DOHH2 (cell line): ENCODE results near the gene PXMP2.

Source experiments
- H3F3A ChIP-seq: fragments of 200-600 bp; sonication (generic), shearing (Covaris generic); 2 replicates; pipeline ENCODE4 v1.6.0; 2016; ENCODE audit warnings: antibody characterized with exemption, mild to moderate bottlenecking; ENCODE audit not compliant: control insufficient read depth, insufficient read depth
- H3K27ac ChIP-seq: fragments of 200-600 bp; sonication (generic); 2 replicates; pipeline ENCODE4 v1.5.1; 2014; ENCODE audit warnings: low read depth, mild to moderate bottlenecking, low read length, moderate library complexity
- H3K27me3 ChIP-seq: fragments of 200-600 bp; sonication (generic); 2 replicates; pipeline ENCODE4 v1.6.1; 2014; ENCODE audit warnings: mild to moderate bottlenecking, low read length, mixed read lengths; ENCODE audit not compliant: control insufficient read depth
- H3K36me3 ChIP-seq: fragments of 200-600 bp; sonication (generic); 2 replicates; pipeline ENCODE4 v1.6.1; 2014; ENCODE audit warnings: mild to moderate bottlenecking, low read length, moderate library complexity, mixed read lengths; ENCODE audit not compliant: control insufficient read depth
- H3K4me1 ChIP-seq: fragments of 200-600 bp; sonication (generic); 2 replicates; pipeline ENCODE4 v1.6.1; 2014; ENCODE audit warnings: mild to moderate bottlenecking, low read length, mixed read lengths; ENCODE audit not compliant: control insufficient read depth
- H3K4me2 ChIP-seq: fragments of 200-600 bp; sonication (generic); 2 replicates; pipeline ENCODE4 v1.6.0; 2014; ENCODE audit warnings: mild to moderate bottlenecking, low read length, moderate library complexity
- H3K4me3 ChIP-seq: fragments of 200-600 bp; sonication (generic); 2 replicates; pipeline ENCODE4 v1.5.1; 2014; ENCODE audit warnings: mild to moderate bottlenecking, low read length, mixed read lengths
- H3K79me2 ChIP-seq: fragments of 200-600 bp; sonication (generic); 2 replicates; pipeline ENCODE4 v1.6.1; 2014; ENCODE audit warnings: mild to moderate bottlenecking, low read length, mixed read lengths; ENCODE audit not compliant: control insufficient read depth
- H3K9me2 ChIP-seq: fragments of 200-600 bp; sonication (generic); replicated peaks from 2 replicates; pipeline ENCODE4 v1.6.1; 2014; ENCODE audit warnings: mild to moderate bottlenecking, low read length, mixed read lengths; ENCODE audit not compliant: control insufficient read depth
- H3K9me3 ChIP-seq: fragments of 200-600 bp; sonication (generic); 2 replicates; pipeline ENCODE4 v1.6.1; 2014; ENCODE audit warnings: antibody characterized with exemption, low read length, mixed read lengths; ENCODE audit not compliant: control insufficient read depth, insufficient read depth
- H4K20me1 ChIP-seq: fragments of 200-600 bp; sonication (generic); 2 replicates; pipeline ENCODE4 v1.6.0; 2014; ENCODE audit warnings: low read depth, mild to moderate bottlenecking, antibody characterized with exemption, low read length, moderate library complexity; ENCODE audit not compliant: control insufficient read depth, insufficient read depth
- CTCF ChIP-seq: fragments of 200-600 bp; sonication (generic); IDR thresholded peaks from one replicate; pipeline ENCODE4 v1.5.1; 2014; ENCODE audit warnings: antibody characterized with exemption, mild to moderate bottlenecking, low read depth, low read length; ENCODE audit not compliant: poor library complexity, severe bottlenecking
- EZH2phosphoT487 ChIP-seq: fragments of 200-600 bp; sonication (generic); IDR thresholded peaks from 2 replicates; pipeline ENCODE4 v1.6.1; 2017; ENCODE audit warnings: borderline replicate concordance, mild to moderate bottlenecking, antibody characterized with exemption, low read length, moderate library complexity, mixed read lengths

The PXMP2 gene

GRCh38 chr12:132648616-132649225, 38.7 kb upstream of the PXMP2 start:
- Histone ChIP-seq H3K4me2 (no peak overlapping the region), H3K27me3 (no peaks in the 10 kb centered on the region), H3K9me2 (no peaks in the 10 kb centered on the region), H4K20me1 (0 out of 2 replicates have a peak, but pooled peaks cover 7% of the 10 kb centered on the region), H3K36me3 (peaks cover 89% of the 10 kb centered on the region), H3K27ac (no peak overlapping the region), H3K4me1 (no peaks in the 10 kb centered on the region), H3K9me3 (no peaks in the 10 kb centered on the region), H3F3A (no peaks in the 10 kb centered on the region), H3K4me3 (no peak overlapping the region), H3K79me2 (no peaks in the 10 kb centered on the region)
- TF ChIP-seq CTCF (no peak), EZH2phosphoT487 (no peak)

GRCh38 chr12:132649226-132649945, 38.0 kb upstream of the PXMP2 start:
- H4K20me1 ChIP-seq: 0 out of 2 replicates have a peak, but pooled peaks cover 7% of the 10 kb centered on the region
- no peaks in the 10 kb centered on the region for H3K4me1 ChIP-seq
- H3K36me3 ChIP-seq: peaks cover 89% of the 10 kb centered on the region
- no peaks in the 10 kb centered on the region for H3K27me3 ChIP-seq
- no peaks in the 10 kb centered on the region for H3K79me2 ChIP-seq
- H3F3A ChIP-seq: no peaks in the 10 kb centered on the region
- no peak overlapping the region for H3K4me3 ChIP-seq
- no peaks in the 10 kb centered on the region for H3K9me3 ChIP-seq
- no peak overlapping the region for H3K27ac ChIP-seq
- TF ChIP-seq EZH2phosphoT487: no peak
- TF ChIP-seq CTCF: no peak
- no peaks in the 10 kb centered on the region for H3K9me2 ChIP-seq
- H3K4me2 ChIP-seq: no peak overlapping the region

- Histone ChIP-seq H3K27me3 (no peaks in the 10 kb centered on the region), H3K4me3 (no peak overlapping the region), H3K36me3 (peaks cover 95% of the 10 kb centered on the region), H3K27ac (no peak overlapping the region), H3F3A (peaks cover 3% of the 10 kb centered on the region; the same call in 1 of the 2 replicates), H3K4me1 (no peaks in the 10 kb centered on the region), H3K4me2 (no peak overlapping the region), H3K9me3 (no peaks in the 10 kb centered on the region), H4K20me1 (0 out of 2 replicates have a peak, but pooled peaks cover 7% of the 10 kb centered on the region), H3K79me2 (no peaks in the 10 kb centered on the region), H3K9me2 (no peaks in the 10 kb centered on the region)
- no peak for TF ChIP-seq CTCF
- no peak for TF ChIP-seq EZH2phosphoT487
Measured at GRCh38 chr12:132651444-132652100, 35.8 kb upstream of the PXMP2 start.
